CD14-positive monocyte (primary cell): ENCODE measurements around the gene CREB5. TPM values are rescaled to one million over a fixed set of nuclear protein-coding genes. Genes with fewer than 3 reads are reported as not detected.

Experiments
- DNase-seq, 3 donors: peaks; one replicate each; pipeline ENCODE4 v3.0.0-alpha.2; 2011 to 2022
- H2AFZ ChIP-seq: 2 replicates; pipeline ENCODE4 v1.6.0; 2012; ENCODE audit warnings: mild to moderate bottlenecking, low read depth, low read length, inconsistent platforms; ENCODE audit not compliant: insufficient read depth, poor library complexity, severe bottlenecking
- H3K27ac ChIP-seq, 2 donors: 1 replicate in 1 of 2; 2 replicates in 1 of 2; pipeline ENCODE4 v1.5.1; 2012 to 2013; ENCODE audit warnings: low read length in 2 of 2, control low read depth in 1 of 2, inconsistent platforms in 1 of 2, low read depth in 1 of 2, mild to moderate bottlenecking in 1 of 2
- H3K27me3 ChIP-seq, 2 donors: one replicate each; pipeline versions ENCODE4 v1.6.0 to v1.6.1; 2011 to 2013; ENCODE audit warnings: low read length in 2 of 2; ENCODE audit not compliant: control insufficient read depth in 2 of 2, insufficient read depth in 2 of 2
- H3K36me3 ChIP-seq, 2 donors: replicated peaks in 1 of 2; 1 replicate in 1 of 2; 2 replicates in 1 of 2; pipeline versions ENCODE4 v1.5.1 to v1.6.1; 2012 to 2013; ENCODE audit warnings: low read length in 2 of 2, control low read depth in 1 of 2, inconsistent platforms in 1 of 2, mild to moderate bottlenecking in 1 of 2; ENCODE audit not compliant: insufficient read depth in 2 of 2, control insufficient read depth in 1 of 2
- H3K4me1 ChIP-seq, 2 donors: 1 replicate in 1 of 2; 2 replicates in 1 of 2; pipeline versions ENCODE4 v1.5.1 to v1.6.1; 2012 to 2013; ENCODE audit warnings: low read length in 2 of 2, control low read depth in 1 of 2, inconsistent platforms in 1 of 2, mild to moderate bottlenecking in 1 of 2, moderate library complexity in 1 of 2; ENCODE audit not compliant: insufficient read depth in 2 of 2, control insufficient read depth in 1 of 2
- H3K4me2 ChIP-seq: replicated peaks from 2 replicates; pipeline ENCODE3; 2012; ENCODE audit warnings: low read length, moderate library complexity, mild to moderate bottlenecking; ENCODE audit not compliant: poor library complexity, severe bottlenecking; ENCODE audit errors: extremely low read depth
- H3K4me3 ChIP-seq, 3 experiments: fragments of 200-600 bp in 1 of 3; sonication (generic) in 1 of 3; replicated peaks in 1 of 3; 1 replicate in 2 of 3; 2 replicates in 1 of 3; pipeline ENCODE4 v1.5.1; 2011 to 2013; ENCODE audit warnings: low read length in 3 of 3, mild to moderate bottlenecking in 3 of 3, control low read depth in 2 of 3, low read depth in 2 of 3, inconsistent platforms in 1 of 3, moderate library complexity in 1 of 3
- H3K79me2 ChIP-seq: 2 replicates; pipeline ENCODE4 v1.6.0; 2012; ENCODE audit warnings: mild to moderate bottlenecking, control low read depth, inconsistent platforms, low read length, moderate library complexity; ENCODE audit not compliant: insufficient read depth
- H3K9ac ChIP-seq: 2 replicates; pipeline ENCODE4 v1.6.0; 2017; ENCODE audit warnings: low read length, mild to moderate bottlenecking; ENCODE audit not compliant: insufficient read depth, poor library complexity, severe bottlenecking
- H3K9me3 ChIP-seq, 2 donors: replicated peaks in 1 of 2; 1 replicate in 1 of 2; 2 replicates in 1 of 2; pipeline versions ENCODE4 v1.5.1 to v1.6.1; 2012 to 2013; ENCODE audit warnings: low read length in 2 of 2, control low read depth in 1 of 2; ENCODE audit not compliant: control insufficient read depth in 1 of 2, insufficient read depth in 1 of 2
- H4K20me1 ChIP-seq: 2 replicates; pipeline ENCODE4 v1.6.0; 2012; ENCODE audit warnings: mild to moderate bottlenecking, low read length, control low read depth, moderate library complexity; ENCODE audit not compliant: insufficient read depth
- H3K27ac Mint-ChIP-seq, 7 donors: one replicate each; pipeline ENCODE4 v1.8.0; 2020; ENCODE audit warnings: mild to moderate bottlenecking in 7 of 7, mixed read lengths in 7 of 7, moderate library complexity in 6 of 7, inconsistent platforms in 2 of 7
- H3K27me3 Mint-ChIP-seq, 3 donors: one replicate each; pipeline ENCODE4 v1.8.0; 2021 to 2022; ENCODE audit warnings: low read depth in 3 of 3, mild to moderate bottlenecking in 3 of 3, mixed read lengths in 3 of 3, moderate library complexity in 3 of 3, inconsistent platforms in 1 of 3
- H3K36me3 Mint-ChIP-seq, 2 donors: one replicate each; pipeline ENCODE4 v1.8.0; 2020; ENCODE audit warnings: mixed read lengths in 2 of 2, inconsistent platforms in 1 of 2, mild to moderate bottlenecking in 1 of 2
- H3K4me1 Mint-ChIP-seq: one replicate; pipeline ENCODE4 v1.8.0; 2020; ENCODE audit warnings: mild to moderate bottlenecking, mixed read lengths
- H3K4me3 Mint-ChIP-seq, 2 donors: one replicate each; pipeline ENCODE4 v1.8.0; 2020; ENCODE audit warnings: mild to moderate bottlenecking in 2 of 2, mixed read lengths in 2 of 2, moderate library complexity in 1 of 2
- H3K9me3 Mint-ChIP-seq, 7 donors: one replicate each; pipeline ENCODE4 v1.8.0; 2020 to 2022; ENCODE audit warnings: mixed read lengths in 7 of 7, mild to moderate bottlenecking in 6 of 7, moderate library complexity in 6 of 7, inconsistent platforms in 2 of 7
- CTCF ChIP-seq: fragments of 200-600 bp; IDR thresholded peaks from one replicate; pipeline ENCODE4 v1.8.0; 2022; ENCODE audit warnings: antibody characterized with exemption, mild to moderate bottlenecking
- WGBS: methylation state at CpG from one replicate; pipeline ENCODE4 v1.1.5; 2013; ENCODE audit warnings: missing lambda C conversion rate; ENCODE audit not compliant: insufficient coverage; 5-methylcytosine and 5-hydroxymethylcytosine counted together
- intact Hi-C, 2 donors: fragments of 100-400 bp; cut with micrococcal nuclease; formaldehyde crosslinking; loops; one replicate each; pipeline versions ENCODE4 v1.15.0 to v1.15.1; 2023
- polyA plus RNA-seq, 3 donors: library from polyadenylated mRNA; depleted of rRNA in 1 of 3; unstranded in 2 of 3; stranded (reverse) in 1 of 3; fragments of 300-500 nt in 2 of 3; fragments of >200 nt in 1 of 3; fragmentation: Illumina TruSeq in 2 of 3; gene quantifications; 1 replicate in 2 of 3; 2 replicates in 1 of 3; pipeline ENCODE4 v1.2.3, GENCODE V29; 2012 to 2021

Gene CREB5
- polyA plus RNA-seq, 3 donors, result 25.1 to 72.3 (median 44.2) TPM

GRCh38 chr7:28872226-28872625 is 459.9 kb downstream of the CREB5 start:
- H3K4me3 Mint-ChIP-seq, result no peak overlapping the region
- H4K20me1 ChIP-seq, result no peaks in the 10 kb centered on the region
- intact Hi-C loops, result no loop called here
- no peaks in the 10 kb centered on the region for H3K36me3 Mint-ChIP-seq
- 0% methylated on average over 1 of the region's 4 CpGs for WGBS
- no peaks in the 10 kb centered on the region for H3K4me1 ChIP-seq
- H3K79me2 ChIP-seq, result no peaks in the 10 kb centered on the region
- no peaks in the 10 kb centered on the region for H3K36me3 ChIP-seq
- H3K4me2 ChIP-seq, result no peak overlapping the region
- H3K9me3 Mint-ChIP-seq, result peaks cover 0 to 2% (median 0%) of the 10 kb centered on the region in 7 donors
- H3K4me3 ChIP-seq, result no peak overlapping the region
- no peaks in the 10 kb centered on the region for H3K27me3 ChIP-seq
- TF ChIP-seq CTCF, result no peak
- no peak overlapping the region for H2AFZ ChIP-seq
- no peaks in the 10 kb centered on the region for H3K9me3 ChIP-seq
- no peak overlapping the region for H3K9ac ChIP-seq
- H3K4me1 Mint-ChIP-seq, result peaks cover 5% of the 10 kb centered on the region
- DNase-seq, result no peak
- peaks cover 5 to 8% (median 7%) of the 10 kb centered on the region in 3 donors for H3K27me3 Mint-ChIP-seq
- H3K27ac Mint-ChIP-seq, result no peak overlapping the region
- H3K27ac ChIP-seq, result no peak overlapping the region

DNA sequence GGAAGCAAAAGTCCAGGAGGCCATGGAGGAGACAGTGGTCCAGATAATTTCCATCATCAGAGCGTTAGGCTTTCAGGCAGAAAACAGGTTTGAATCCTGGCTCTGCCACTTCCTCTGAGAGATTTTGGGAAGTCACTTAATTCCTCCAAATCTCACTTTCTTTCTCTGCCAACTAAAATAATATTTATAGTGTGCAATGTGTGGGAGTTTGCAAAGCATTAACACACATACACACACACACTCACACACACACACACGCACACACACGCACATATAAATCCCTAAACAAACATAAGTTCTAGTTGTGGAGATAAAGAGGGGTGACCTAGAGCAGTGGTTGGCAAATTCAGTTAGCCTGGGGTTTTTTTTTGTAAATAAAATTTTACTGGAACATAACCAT is 461.0 kb downstream of the CREB5 start:
- Mint-ChIP-seq H3K4me1 (peaks cover 5% of the 10 kb centered on the region), H3K27me3 (peaks cover 2 to 8% (median 7%) of the 10 kb centered on the region in 3 donors), H3K27ac (no peak overlapping the region), H3K4me3 (no peak overlapping the region), H3K9me3 (no peaks in the 10 kb centered on the region), H3K36me3 (no peaks in the 10 kb centered on the region)
- Histone ChIP-seq H3K27ac (no peak overlapping the region), H3K27me3 (no peaks in the 10 kb centered on the region), H3K4me2 (no peak overlapping the region), H3K9ac (no peak overlapping the region), H2AFZ (no peak overlapping the region), H3K9me3 (no peaks in the 10 kb centered on the region), H3K79me2 (no peaks in the 10 kb centered on the region), H3K4me3 (no peak overlapping the region), H3K4me1 (no peaks in the 10 kb centered on the region), H3K36me3 (no peaks in the 10 kb centered on the region), H4K20me1 (no peaks in the 10 kb centered on the region)
- DNase-seq, result no peak
- no CpG with 5 or more reads among the region's 3 CpGs for WGBS
- intact Hi-C loops, result no loop called here
- no peak for TF ChIP-seq CTCF
